A549 (cell line): Measurements from ENCODE around the gene STAT5B.

Source experiments
- PHF8 ChIP-seq: fragments of 200-600 bp; sonication (generic); IDR thresholded peaks from 2 replicates; pipeline ENCODE4 v1.6.1; 2016; ENCODE audit warnings: low read depth, mild to moderate bottlenecking, antibody characterized with exemption, moderate library complexity, borderline replicate concordance
- POLR2A ChIP-seq: IDR thresholded peaks from 2 replicates; pipeline ENCODE4 v1.6.1; 2012; ENCODE audit warnings: mild to moderate bottlenecking, low read length
- RCOR1 ChIP-seq: fragments of 150-350 bp; IDR thresholded peaks from 2 replicates; pipeline ENCODE4 v1.6.1; 2014; ENCODE audit warnings: antibody characterized with exemption, low read length, low read depth
- USF2 ChIP-seq: fragments of 450-650 bp; IDR thresholded peaks from 2 replicates; pipeline ENCODE4 v1.6.1; 2014; ENCODE audit warnings: antibody characterized with exemption

- no peak for TF ChIP-seq RCOR1
- no peak for TF ChIP-seq PHF8
- no peak for TF ChIP-seq POLR2A
- TF ChIP-seq USF2 = no peak
Observed at GRCh38 chr17:42301022-42301421, 24.8 kb upstream of the STAT5B start.
